Choroid plexus epithelial cell (primary cell): ENCODE results near the gene CACYBP.

ENCODE experiments used
- DNase-seq: peaks from one replicate; pipeline ENCODE4 v3.0.0-alpha.2; 2010; ENCODE audit warnings: low read depth
- H3K4me3 ChIP-seq: 2 replicates; pipeline ENCODE4 v1.5.1; 2011; ENCODE audit warnings: low read depth, mild to moderate bottlenecking, control low read depth, low read length, moderate library complexity
- CTCF ChIP-seq: conservative IDR thresholded peaks from 2 replicates; pipeline ENCODE4 v1.5.1; 2011; ENCODE audit warnings: low read depth, mild to moderate bottlenecking, control low read depth, inconsistent platforms, low read length, moderate library complexity

The CACYBP gene, protein sequence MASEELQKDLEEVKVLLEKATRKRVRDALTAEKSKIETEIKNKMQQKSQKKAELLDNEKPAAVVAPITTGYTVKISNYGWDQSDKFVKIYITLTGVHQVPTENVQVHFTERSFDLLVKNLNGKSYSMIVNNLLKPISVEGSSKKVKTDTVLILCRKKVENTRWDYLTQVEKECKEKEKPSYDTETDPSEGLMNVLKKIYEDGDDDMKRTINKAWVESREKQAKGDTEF

GRCh38 chr1:174999936-175000696 lies at the start of gene CACYBP:
Gene CACYBP (plus strand): TSS chr1:174999947. CDS start chr1:175000181, 234 bp downstream.
- peak; percentile 56 for DNase-seq
- TF ChIP-seq CTCF = no peak
- H3K4me3 ChIP-seq = peak within 1 kb of the TSS; percentile 83

- DNase-seq = peak; percentile 62
- H3K4me3 ChIP-seq = no peak overlapping the region
- no peak for TF ChIP-seq CTCF
Measured at GRCh38 chr1:174953285-174954072, 46.3 kb upstream of the CACYBP start.

GRCh38 chr1:174954073-174954460 lies 45.7 kb upstream of the CACYBP start:
- no peak overlapping the region for H3K4me3 ChIP-seq
- DNase-seq = no peak
- TF ChIP-seq CTCF = no peak

DNA sequence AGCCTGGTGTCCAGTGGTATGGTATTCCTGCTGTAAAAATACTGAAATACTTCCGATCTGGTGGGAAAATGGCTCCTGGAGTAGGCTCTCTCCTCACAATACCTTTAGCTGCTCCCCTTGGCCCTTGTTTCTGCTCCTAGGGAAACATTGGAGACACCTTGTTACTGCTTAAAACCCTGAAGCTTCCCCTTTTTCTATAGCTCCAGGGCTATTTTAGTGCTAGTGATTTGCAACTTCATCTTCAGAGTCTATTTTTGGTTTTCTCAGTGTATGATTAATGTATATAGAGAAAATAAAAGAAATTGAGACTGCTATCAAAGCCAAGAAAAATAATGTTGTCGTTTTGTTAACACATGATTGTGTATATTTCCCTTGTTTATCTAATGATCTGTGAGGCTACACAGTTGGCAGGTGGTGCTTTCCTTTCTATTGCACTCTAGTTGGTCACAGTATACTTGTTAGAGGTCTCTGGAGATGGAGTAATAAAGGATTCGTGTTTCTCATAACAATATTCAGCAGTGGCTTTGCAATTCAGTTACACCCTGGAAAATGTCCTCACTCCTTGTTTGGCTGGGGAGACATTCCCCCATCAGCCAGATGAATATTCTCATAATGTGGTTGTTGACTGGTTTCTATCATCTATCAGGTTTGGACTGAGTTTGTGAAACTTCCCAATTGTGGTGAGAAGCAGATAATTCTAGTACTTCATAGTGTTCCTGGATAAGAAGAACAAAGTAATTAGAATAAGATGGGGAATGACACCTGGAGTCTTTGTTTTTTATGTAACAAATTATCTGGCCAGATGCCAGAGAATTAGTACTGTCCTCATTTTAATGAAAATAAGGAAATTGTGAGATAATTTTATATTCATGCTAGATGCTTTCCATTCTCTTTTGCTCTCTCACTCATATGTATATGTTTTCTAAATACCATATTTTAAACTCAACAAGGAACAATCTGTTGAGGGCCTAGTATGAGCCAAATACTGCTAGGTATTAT lies 44.8 kb upstream of the CACYBP start:
- TF ChIP-seq CTCF = no peak
- DNase-seq = no peak
- no peak overlapping the region for H3K4me3 ChIP-seq

GRCh38 chr1:174956086-174956485 lies 43.7 kb upstream of the CACYBP start:
- DNase-seq = no peak
- no peak for TF ChIP-seq CTCF
- H3K4me3 ChIP-seq = no peak overlapping the region

DNA sequence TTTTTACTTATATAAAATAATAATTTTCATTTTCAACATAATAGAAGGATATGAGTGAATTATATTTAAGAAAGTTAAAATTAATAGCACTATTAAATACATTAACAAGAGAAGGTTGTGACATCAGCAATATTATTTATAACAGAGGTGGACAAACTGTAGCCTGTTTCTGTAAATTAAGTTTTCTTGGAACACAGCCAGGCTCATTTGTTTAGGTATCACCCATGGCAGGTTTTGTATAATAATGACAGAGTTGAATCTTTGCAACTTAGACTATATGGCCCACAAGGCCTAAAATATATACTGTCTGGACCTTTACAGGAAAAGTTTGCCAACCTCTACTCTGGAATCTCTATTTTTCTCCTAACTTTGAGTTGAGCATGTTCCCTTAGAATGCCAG lies 42.8 kb upstream of the CACYBP start:
- no peak for DNase-seq
- no peak overlapping the region for H3K4me3 ChIP-seq
- no peak for TF ChIP-seq CTCF
